Kasumi-1 (cell line): Measurements from ENCODE around the gene TMCC1.

Source experiments
- DNase-seq, 2 experiments: peaks; one replicate each; lab custom pipeline; 2025; lab: John Stamatoyannopoulos, UW

TMCC1 gene

DNA sequence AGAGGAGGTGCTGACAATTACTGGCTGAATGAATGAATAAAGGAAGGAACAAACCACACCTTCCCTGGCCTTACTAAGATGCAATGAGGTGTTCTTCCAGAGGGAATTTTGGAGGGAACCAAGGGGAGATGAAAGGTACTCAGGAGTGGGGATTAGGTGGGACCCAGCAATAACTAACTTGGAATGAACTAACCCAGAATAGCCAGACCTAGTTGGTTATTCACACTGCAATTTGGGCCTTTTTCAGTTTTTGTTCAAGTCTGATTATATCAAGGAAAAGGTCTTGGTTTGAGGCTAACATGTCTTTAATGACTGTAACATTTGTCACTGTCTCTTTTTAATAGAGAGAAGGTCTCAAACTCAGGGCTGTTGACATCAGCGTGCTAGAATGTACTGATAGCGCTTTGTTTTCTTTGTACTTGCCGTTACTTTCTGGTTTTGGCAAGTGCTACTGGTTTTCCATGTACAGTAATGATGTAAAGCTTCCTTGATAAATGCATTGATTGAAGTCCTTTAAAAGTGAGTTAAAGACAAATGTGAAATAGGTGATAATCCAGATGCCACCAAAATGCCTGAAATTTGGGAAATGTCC, 283.8 kb downstream of the TMCC1 start:
- DNase-seq, result no peak

- DNase-seq, result no peak
These were observed 284.4 kb downstream of the TMCC1 start for GRCh38 chr3:129608936-129609590.

GRCh38 chr3:129608087-129608935, 285.2 kb downstream of the TMCC1 start:
- peak; percentile 81 to 84 for DNase-seq

GRCh38 chr3:129607391-129608068, 286.0 kb downstream of the TMCC1 start:
- no peak for DNase-seq

DNA sequence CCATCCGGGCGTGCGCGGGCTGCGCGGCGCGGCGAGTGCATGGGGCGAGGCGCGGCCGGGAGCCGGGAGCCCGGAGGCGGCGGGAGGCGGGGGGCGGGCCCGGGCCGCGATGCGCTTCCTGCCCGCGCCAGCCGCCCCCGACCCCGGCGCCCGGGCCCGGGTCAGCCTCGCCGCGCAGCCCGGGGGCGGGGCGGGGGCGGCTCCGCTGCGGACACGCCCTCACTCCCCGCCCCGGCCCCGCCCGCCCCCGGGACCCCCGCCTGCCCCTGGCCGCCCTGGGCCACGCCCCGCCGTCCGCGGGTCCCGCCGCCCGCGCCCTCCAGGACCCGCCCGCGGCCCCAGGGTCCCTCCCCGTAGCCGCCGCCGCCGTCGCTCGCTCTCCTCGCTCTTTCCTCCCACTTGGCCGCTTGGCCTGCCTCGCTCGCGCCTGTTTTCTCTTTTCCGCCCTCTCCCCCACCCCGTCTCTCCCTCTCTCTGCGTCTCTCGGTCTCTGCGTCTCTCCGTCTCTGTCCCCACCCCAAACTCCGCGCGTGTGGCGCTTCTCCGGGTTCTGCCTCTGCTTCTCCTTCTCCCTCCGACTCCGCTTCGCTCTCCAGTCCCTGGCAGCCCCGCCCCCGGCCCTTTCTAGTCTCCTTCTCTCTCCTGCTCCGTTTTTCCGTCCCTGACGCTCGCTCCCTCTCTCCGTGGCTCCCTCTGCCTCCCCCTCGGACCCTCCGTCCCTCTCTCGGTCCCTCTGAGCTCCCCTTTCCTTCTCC, 286.7 kb downstream of the TMCC1 start, which contains the start of gene PLXND1:
TSS of gene PLXND1 (minus strand) at position 41 of the 755 bp plus-strand sequence. CDS start at position 4, 37 bp downstream.
- DNase-seq, result peak; percentile 75 to 85

DNA sequence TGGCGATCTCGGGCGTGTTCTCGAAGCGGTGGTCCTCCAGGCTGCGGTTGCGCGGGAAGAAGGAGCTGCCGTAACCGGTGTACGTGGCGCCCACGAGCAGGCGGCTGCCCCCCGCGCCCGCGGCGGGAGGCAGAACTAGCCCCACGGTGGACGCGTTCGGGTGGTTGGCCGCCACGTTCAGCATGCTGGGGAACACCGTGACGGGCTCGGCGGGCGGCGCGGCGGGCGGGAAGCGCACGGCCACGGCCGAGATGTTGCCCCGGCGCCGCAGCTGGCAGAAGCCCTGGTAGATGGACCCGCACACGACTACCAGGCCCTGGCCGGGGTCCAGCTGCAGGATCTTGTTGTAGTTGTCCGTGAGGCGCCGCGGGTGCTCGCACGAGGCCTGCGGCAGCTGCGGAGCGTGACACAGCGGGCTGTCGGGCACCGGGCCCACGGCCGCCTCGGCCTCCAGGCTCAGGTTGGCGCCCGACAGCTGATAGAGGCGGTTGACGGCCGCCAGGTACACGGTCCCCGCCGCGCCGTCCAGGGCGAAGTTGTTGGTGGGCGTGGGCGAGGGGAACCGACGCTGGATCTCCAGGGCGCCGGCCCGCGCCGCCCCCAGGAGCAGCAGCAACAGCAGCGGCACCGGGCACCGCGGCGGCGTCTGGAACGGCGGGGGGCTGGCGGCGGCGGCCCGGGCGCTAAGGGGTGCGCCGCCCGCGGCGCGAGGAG, 287.4 kb downstream of the TMCC1 start:
- DNase-seq, result no peak

GRCh38 chr3:129605203-129605921, 288.1 kb downstream of the TMCC1 start:
- peak; percentile 28 to 45 for DNase-seq

- DNase-seq, result no peak
These were observed 288.7 kb downstream of the TMCC1 start for GRCh38 chr3:129604767-129605166.

GRCh38 chr3:129603991-129604749, 289.3 kb downstream of the TMCC1 start:
- DNase-seq, result no peak

DNA sequence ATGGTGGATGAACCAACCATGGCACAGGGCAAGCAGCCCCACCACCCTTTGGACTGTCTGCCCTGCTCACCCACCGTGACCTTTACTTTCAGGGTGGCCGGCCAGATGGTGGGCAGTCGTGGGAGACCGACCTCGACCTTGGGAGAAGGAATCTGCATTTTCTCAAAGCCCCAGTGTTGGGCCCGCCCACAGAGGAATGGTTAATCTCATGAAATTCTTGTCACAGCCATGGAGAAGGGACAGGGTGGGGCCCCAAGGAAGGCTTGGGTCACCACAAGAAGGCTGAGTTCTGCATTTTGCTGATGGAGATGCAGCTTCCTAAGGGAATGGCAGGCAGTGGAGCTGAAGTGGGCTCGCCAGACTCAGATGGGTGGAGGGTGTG, 290.0 kb downstream of the TMCC1 start:
- peak in 1 of 2 experiments; percentile 7 for DNase-seq

GRCh38 chr3:129602730-129603560, 290.6 kb downstream of the TMCC1 start:
- DNase-seq, result no peak

- no peak for DNase-seq
These were observed 291.2 kb downstream of the TMCC1 start for GRCh38 chr3:129602309-129602708.

DNA sequence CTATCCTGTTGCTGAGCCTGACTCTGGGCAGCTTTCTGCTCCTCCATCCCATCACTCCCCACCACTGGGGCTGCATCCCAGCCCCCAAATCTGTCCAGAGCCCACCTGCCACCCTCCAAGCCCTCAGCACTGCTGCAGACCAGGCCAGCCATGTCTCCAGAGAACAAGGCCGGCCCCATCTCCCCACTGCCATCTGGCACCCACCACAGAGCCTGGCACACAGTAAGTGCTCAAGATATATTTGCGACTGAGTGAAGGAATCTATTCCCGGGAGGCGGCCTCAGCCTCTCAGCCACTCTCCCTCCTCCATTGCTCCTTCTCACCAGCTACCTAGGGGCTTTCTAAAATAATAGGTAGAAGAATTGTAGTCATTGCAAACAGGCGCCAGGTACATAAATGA, 291.8 kb downstream of the TMCC1 start:
- DNase-seq, result no peak

DNA sequence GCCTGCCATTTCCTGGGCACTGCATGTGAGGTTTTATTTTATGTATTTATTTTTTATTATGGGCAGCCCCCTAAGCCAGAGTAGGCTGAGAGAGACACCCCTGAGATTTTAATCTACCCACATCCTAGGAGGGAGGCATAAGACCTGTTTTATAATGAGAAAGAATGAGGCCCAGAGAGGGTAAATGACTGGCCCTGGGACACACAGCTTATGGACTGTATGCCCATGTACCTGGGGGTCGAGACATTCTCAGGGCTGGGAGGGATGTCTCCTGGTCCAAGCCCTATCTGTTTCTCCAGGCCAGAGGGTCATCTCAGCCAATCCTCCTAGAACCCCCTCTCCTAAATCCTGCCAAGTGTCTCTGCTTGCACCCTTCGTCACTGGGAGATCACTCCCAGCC, 293.2 kb downstream of the TMCC1 start:
- DNase-seq, result no peak

- peak; percentile 81 to 82 for DNase-seq
These were observed 293.9 kb downstream of the TMCC1 start for GRCh38 chr3:129599607-129600006.

- no peak for DNase-seq
These were observed 294.4 kb downstream of the TMCC1 start for GRCh38 chr3:129599073-129599472.

DNA sequence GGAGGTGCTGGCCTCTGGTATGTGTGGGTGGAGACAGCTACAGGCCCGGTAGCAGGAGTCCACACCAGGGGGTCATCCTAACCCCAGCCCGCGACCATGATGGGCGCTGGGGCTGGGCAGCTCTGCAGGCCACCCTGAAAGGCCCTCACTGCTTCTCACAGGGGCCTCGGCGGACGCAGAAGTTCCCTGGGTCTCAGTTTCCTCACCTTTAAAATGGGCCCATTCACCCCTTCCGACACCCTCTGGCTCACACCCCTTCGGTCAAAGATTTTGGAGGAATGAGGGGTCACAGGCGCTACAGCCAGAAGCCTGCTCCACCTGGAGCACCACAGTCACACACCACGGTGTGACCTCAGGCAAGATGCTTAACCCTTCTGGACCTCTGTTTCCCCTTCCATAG, 295.0 kb downstream of the TMCC1 start:
- no peak for DNase-seq

DNA sequence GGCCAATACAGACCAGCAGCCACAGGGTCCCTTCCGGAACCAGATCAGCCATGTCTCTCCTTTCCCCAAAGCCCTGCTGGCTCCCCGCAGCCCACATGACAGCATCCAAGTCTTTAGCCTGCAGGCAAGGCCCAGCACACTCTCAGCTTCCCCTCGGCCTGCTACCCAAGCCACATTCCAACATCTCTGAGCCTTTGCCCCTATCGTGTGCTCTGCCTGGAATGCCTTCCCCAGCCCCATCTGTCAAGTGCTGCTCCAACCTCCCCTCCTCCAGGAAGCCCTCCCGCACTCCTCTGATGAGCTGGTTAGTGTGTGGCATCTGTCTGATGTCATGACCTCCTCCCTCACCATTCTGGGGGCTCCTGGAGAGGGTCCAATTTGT, 295.5 kb downstream of the TMCC1 start:
- DNase-seq, result no peak
